HepG2 (cell line): ENCODE data around the gene TMEM117. TPM values are rescaled to one million over a fixed set of nuclear protein-coding genes. Genes with fewer than 3 reads are reported as not detected.

Source experiments
- CENPX ChIP-seq: sonication (generic); formaldehyde crosslinking; IDR thresholded peaks from 2 replicates; pipeline ENCODE4 v1.9.0; 2021; ENCODE audit warnings: mild to moderate bottlenecking, missing genetic modification reagents, moderate library complexity
- GTF2F1 ChIP-seq: fragments of 150-350 bp; IDR thresholded peaks from 2 replicates; pipeline ENCODE4 v1.6.1; 2014; ENCODE audit warnings: low read length
- HNRNPLL ChIP-seq: fragments of 200-400 bp; formaldehyde crosslinking; IDR thresholded peaks from 2 replicates; pipeline ENCODE4 v1.6.1; 2017; ENCODE audit warnings: mild to moderate bottlenecking, low read depth, low read length; ENCODE audit not compliant: poor library complexity, severe bottlenecking
- IRF2 ChIP-seq: IDR thresholded peaks from 2 replicates; pipeline ENCODE4 v1.6.1; 2018; ENCODE audit warnings: missing genetic modification reagents, missing compliant biosample characterization
- LRRFIP1 ChIP-seq: sonication (generic); formaldehyde crosslinking; conservative IDR thresholded peaks from 2 replicates; pipeline ENCODE4 v1.4.0; 2020; ENCODE audit warnings: missing genetic modification reagents
- PHF5A ChIP-seq: IDR thresholded peaks from one replicate; pipeline ENCODE4 v1.6.1; 2018; ENCODE audit warnings: low read depth, missing genetic modification reagents; ENCODE audit not compliant: unreplicated experiment
- PTBP1 ChIP-seq: fragments of 200-400 bp; formaldehyde crosslinking; IDR thresholded peaks from 2 replicates; pipeline ENCODE4 v1.6.1; 2018; ENCODE audit warnings: low read length, low read depth; ENCODE audit not compliant: poor library complexity, severe bottlenecking
- RXRB ChIP-seq: IDR thresholded peaks from 2 replicates; pipeline ENCODE4 v1.6.1; 2016; ENCODE audit warnings: borderline replicate concordance, missing genetic modification reagents, missing compliant biosample characterization
- THAP11 ChIP-seq: IDR thresholded peaks from 2 replicates; pipeline ENCODE4 v1.6.1; 2016; ENCODE audit warnings: missing biosample characterization, missing genetic modification reagents
- ZBTB1 ChIP-seq: sonication (generic); formaldehyde crosslinking; IDR thresholded peaks from 2 replicates; pipeline ENCODE4 v1.4.0; 2020; ENCODE audit warnings: missing genetic modification reagents, borderline replicate concordance
- ZNF34 ChIP-seq: sonication (generic); formaldehyde crosslinking; IDR thresholded peaks from 2 replicates; pipeline ENCODE4 v1.4.0; 2020; ENCODE audit warnings: mild to moderate bottlenecking, missing genetic modification reagents, borderline replicate concordance
- ZNF574 ChIP-seq: sonication (generic); formaldehyde crosslinking; IDR thresholded peaks from 2 replicates; pipeline ENCODE4 v1.4.0; 2020; ENCODE audit warnings: missing genetic modification reagents
- polyA plus RNA-seq, 8 experiments: library from polyadenylated mRNA; depleted of rRNA in 3 of 8; stranded (reverse) in 7 of 8; unstranded in 1 of 8; fragments of >200 nt; fragmentation: Illumina TruSeq in 4 of 8; extraction: Trizol in 4 of 8; gene quantifications; 2 replicates each; pipeline versions ENCODE4 v1.2.1 to v1.2.3, GENCODE V29; 2011 to 2016; ENCODE audit warnings: low read depth in 4 of 8, missing spikeins in 1 of 8, mixed read lengths in 1 of 8; ENCODE audit not compliant: insufficient read depth in 1 of 8
- total RNA-seq, 5 experiments: library from RNA; depleted of rRNA; stranded (reverse); fragments of >200 nt; fragmentation: Illumina TruSeq; extraction: Trizol; gene quantifications; 2 replicates each; pipeline ENCODE4 v1.2.3, GENCODE V29; 2016; ENCODE audit warnings: low read depth in 1 of 5
- TF ChIP-seq, protein P1 (sequence below): sonication (generic); formaldehyde crosslinking; IDR thresholded peaks from one replicate; pipeline ENCODE4 v1.5.1; 2020; ENCODE audit warnings: mild to moderate bottlenecking, missing genetic modification reagents; ENCODE audit errors: not compliant biosample characterization

Gene TMEM117
- total and polyA plus RNA-seq, 2 of the 13 experiments (the other 11 are each of a cell fraction or from before 2014, with no cell fraction given): 2.8 to 8.5 TPM

- TF ChIP-seq HNRNPLL (peak; percentile 51), ZNF574 (CRISPR knock-in tag) (peak; percentile 63), THAP11 (CRISPR knock-in tag) (peak; percentile 77), CENPX (CRISPR knock-in tag) (no peak), ZNF34 (CRISPR knock-in tag) (no peak), GTF2F1 (no peak), RXRB (no peak), ZBTB1 (CRISPR knock-in tag) (no peak), PTBP1 (no peak), LRRFIP1 (no peak), IRF2 (CRISPR knock-in tag) (peak; percentile 15; the same call in 1 of the 2 replicates), PHF5A (CRISPR knock-in tag) (no peak)
- TF ChIP-seq, protein P1, sequence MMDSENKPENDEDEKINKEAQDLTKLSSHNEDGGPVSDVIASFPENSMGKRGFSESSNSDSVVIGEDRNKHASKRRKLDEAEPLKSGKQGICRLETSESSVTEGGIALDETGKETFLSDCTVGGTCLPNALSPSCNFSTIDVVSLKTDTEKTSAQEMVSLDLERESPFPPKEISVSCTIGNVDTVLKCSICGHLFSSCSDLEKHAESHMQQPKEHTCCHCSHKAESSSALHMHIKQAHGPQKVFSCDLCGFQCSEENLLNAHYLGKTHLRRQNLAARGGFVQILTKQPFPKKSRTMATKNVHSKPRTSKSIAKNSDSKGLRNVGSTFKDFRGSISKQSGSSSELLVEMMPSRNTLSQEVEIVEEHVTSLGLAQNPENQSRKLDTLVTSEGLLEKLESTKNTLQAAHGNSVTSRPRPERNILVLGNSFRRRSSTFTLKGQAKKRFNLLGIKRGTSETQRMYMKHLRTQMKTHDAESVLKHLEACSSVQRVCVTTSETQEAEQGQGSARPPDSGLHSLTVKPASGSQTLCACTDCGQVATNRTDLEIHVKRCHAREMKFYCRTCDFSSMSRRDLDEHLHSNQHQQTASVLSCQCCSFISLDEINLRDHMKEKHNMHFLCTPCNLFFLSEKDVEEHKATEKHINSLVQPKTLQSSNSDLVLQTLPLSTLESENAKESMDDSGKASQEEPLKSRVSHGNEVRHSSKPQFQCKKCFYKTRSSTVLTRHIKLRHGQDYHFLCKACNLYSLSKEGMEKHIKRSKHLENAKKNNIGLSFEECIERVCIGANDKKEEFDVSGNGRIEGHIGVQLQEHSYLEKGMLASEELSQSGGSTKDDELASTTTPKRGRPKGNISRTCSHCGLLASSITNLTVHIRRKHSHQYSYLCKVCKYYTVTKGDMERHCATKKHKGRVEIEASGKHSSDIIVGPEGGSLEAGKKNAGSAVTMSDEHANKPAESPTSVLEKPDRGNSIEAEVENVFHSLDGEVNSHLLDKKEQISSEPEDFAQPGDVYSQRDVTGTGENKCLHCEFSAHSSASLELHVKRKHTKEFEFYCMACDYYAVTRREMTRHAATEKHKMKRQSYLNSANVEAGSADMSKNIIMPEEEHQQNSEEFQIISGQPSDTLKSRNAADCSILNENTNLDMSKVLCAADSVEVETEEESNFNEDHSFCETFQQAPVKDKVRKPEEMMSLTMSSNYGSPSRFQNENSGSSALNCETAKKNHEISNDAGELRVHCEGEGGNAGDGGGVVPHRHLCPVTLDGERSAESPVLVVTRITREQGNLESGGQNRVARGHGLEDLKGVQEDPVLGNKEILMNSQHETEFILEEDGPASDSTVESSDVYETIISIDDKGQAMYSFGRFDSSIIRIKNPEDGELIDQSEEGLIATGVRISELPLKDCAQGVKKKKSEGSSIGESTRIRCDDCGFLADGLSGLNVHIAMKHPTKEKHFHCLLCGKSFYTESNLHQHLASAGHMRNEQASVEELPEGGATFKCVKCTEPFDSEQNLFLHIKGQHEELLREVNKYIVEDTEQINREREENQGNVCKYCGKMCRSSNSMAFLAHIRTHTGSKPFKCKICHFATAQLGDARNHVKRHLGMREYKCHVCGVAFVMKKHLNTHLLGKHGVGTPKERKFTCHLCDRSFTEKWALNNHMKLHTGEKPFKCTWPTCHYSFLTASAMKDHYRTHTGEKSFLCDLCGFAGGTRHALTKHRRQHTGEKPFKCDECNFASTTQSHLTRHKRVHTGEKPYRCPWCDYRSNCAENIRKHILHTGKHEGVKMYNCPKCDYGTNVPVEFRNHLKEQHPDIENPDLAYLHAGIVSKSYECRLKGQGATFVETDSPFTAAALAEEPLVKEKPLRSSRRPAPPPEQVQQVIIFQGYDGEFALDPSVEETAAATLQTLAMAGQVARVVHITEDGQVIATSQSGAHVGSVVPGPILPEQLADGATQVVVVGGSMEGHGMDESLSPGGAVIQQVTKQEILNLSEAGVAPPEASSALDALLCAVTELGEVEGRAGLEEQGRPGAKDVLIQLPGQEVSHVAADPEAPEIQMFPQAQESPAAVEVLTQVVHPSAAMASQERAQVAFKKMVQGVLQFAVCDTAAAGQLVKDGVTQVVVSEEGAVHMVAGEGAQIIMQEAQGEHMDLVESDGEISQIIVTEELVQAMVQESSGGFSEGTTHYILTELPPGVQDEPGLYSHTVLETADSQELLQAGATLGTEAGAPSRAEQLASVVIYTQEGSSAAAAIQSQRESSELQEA: peak; percentile 60
Observed at GRCh38 chr12:43805860-43806736, 29.8 kb upstream of the TMEM117 start, which contains the start of gene TWF1 (continued).
